HCT116 (cell line): ENCODE measurements around the gene CHFR. TPM values are rescaled to one million over a fixed set of nuclear protein-coding genes. Genes with fewer than 3 reads are reported as not detected.

Experiments
- ATAC-seq: fragments of 200-7000 bp; cut with Tn5 transposase; 2 replicates; pipeline ENCODE4 v1.9.1; 2020; ENCODE audit warnings: mild to moderate bottlenecking, moderate library complexity
- BruUV-seq: library from RNA; stranded (reverse); fragments of 400-500 nt; replicated peaks from 2 replicates; lab custom pipeline; 2021; lab: Mats Ljungman, UMichigan
- CTCF ChIA-PET: fragments of 300-600 bp; sonication (Branson Sonifier 250); formaldehyde crosslinking; loops from one replicate; lab custom pipeline; 2021; ENCODE audit warnings: antibody characterized with exemption; lab: Charles Lee
- POLR2A ChIA-PET: fragments of 300-600, 350-600 bp; sonication (Branson Sonifier 250); formaldehyde crosslinking; loops from one replicate; lab custom pipeline; 2021; ENCODE audit warnings: antibody characterized with exemption; lab: Charles Lee
- RAD21 ChIA-PET, 2 experiments: fragments of 300-600 bp; sonication (Branson Sonifier 250); formaldehyde crosslinking; loops; one replicate each; lab custom pipeline; 2023; ENCODE audit warnings: low total read pairs in 2 of 2; ENCODE audit not compliant: uncharacterized antibody in 2 of 2, unreplicated experiment in 2 of 2, low non-redundant PET in 1 of 2; lab: Charles Lee
- DNase-seq: peaks from one replicate; pipeline ENCODE4 v3.0.0-alpha.2; 2010; ENCODE audit warnings: low read depth, low spot score
- H2AFZ ChIP-seq: fragments of 200-600 bp; shearing (Covaris generic), sonication (generic); 2 replicates; pipeline ENCODE4 v1.6.1; 2017; ENCODE audit warnings: low read depth, mixed run types, mixed read lengths, antibody characterized with exemption, low read length; ENCODE audit not compliant: poor library complexity, severe bottlenecking
- H3K27ac ChIP-seq: 2 replicates; pipeline ENCODE4 v1.5.1; 2012; ENCODE audit warnings: low read depth, low read length
- H3K27me3 ChIP-seq: fragments of 200-600 bp; sonication (generic); 2 replicates; pipeline ENCODE4 v1.6.1; 2016; ENCODE audit warnings: mixed run types, low read length, mixed read lengths; ENCODE audit not compliant: insufficient read depth
- H3K36me3 ChIP-seq, 2 experiments: fragments of 200-500 bp in 1 of 2; fragments of 200-600 bp in 1 of 2; sonication (Bioruptor generic) in 1 of 2; sonication (generic) in 1 of 2; 2 replicates each; pipeline versions ENCODE4 v1.5.1 to v1.6.1; 2014 to 2016; ENCODE audit warnings: low read length in 2 of 2, inconsistent platforms in 1 of 2, mixed read lengths in 1 of 2, mixed run types in 1 of 2; ENCODE audit not compliant: insufficient read depth in 2 of 2, control insufficient read depth in 1 of 2
- H3K4me1 ChIP-seq, 2 experiments: fragments of 200-600 bp in 1 of 2; sonication (generic) in 1 of 2; 2 replicates each; pipeline versions ENCODE4 v1.5.1 to v1.6.1; 2012 to 2017; ENCODE audit warnings: low read length in 2 of 2, inconsistent platforms in 1 of 2, mild to moderate bottlenecking in 1 of 2, mixed read lengths in 1 of 2, mixed run types in 1 of 2, moderate library complexity in 1 of 2; ENCODE audit not compliant: insufficient read depth in 2 of 2, control insufficient read depth in 1 of 2
- H3K4me2 ChIP-seq: fragments of 200-600 bp; sonication (generic); 2 replicates; pipeline ENCODE4 v1.6.1; 2017; ENCODE audit warnings: mixed run types, low read length, mixed read lengths
- H3K4me3 ChIP-seq, 2 experiments: fragments of 200-600 bp in 1 of 2; sonication (generic) in 1 of 2; replicated peaks in 1 of 2; 2 replicates each; pipeline ENCODE4 v1.5.1; 2011 to 2016; ENCODE audit warnings: low read length in 2 of 2, control low read depth in 1 of 2, low read depth in 1 of 2, mild to moderate bottlenecking in 1 of 2, mixed read lengths in 1 of 2, mixed run types in 1 of 2
- H3K79me2 ChIP-seq: fragments of 200-600 bp; sonication (generic); 2 replicates; pipeline ENCODE4 v1.6.1; 2017; ENCODE audit warnings: mild to moderate bottlenecking, mixed run types, low read length, moderate library complexity, mixed read lengths; ENCODE audit not compliant: insufficient read depth
- H3K9ac ChIP-seq: fragments of 200-600 bp; sonication (generic); 2 replicates; pipeline ENCODE4 v1.6.1; 2016; ENCODE audit warnings: low read length, mixed read lengths
- H3K9me2 ChIP-seq: fragments of 200-600 bp; sonication (generic), shearing (Covaris generic); 2 replicates; pipeline ENCODE4 v1.6.1; 2017; ENCODE audit warnings: mixed run types, mild to moderate bottlenecking, moderate library complexity; ENCODE audit not compliant: insufficient read depth
- H3K9me3 ChIP-seq, 2 experiments: fragments of 200-500 bp in 1 of 2; fragments of 200-600 bp in 1 of 2; sonication (Bioruptor generic) in 1 of 2; sonication (generic) in 1 of 2; 2 replicates each; pipeline ENCODE4 v1.6.1; 2014 to 2017; ENCODE audit warnings: low read length in 2 of 2, mixed read lengths in 2 of 2, inconsistent platforms in 1 of 2, low read depth in 1 of 2, mild to moderate bottlenecking in 1 of 2, mixed run types in 1 of 2, moderate library complexity in 1 of 2; ENCODE audit not compliant: control insufficient read depth in 1 of 2, insufficient read depth in 1 of 2
- H4K20me1 ChIP-seq: fragments of 200-600 bp; sonication (generic), shearing (Covaris generic); 2 replicates; pipeline ENCODE4 v1.6.1; 2017; ENCODE audit warnings: mixed run types, mild to moderate bottlenecking, moderate library complexity; ENCODE audit not compliant: insufficient read depth
- ATF3 ChIP-seq: IDR thresholded peaks from 2 replicates; pipeline ENCODE4 v1.6.1; 2012
- CBX3 ChIP-seq: IDR thresholded peaks from 2 replicates; pipeline ENCODE4 v1.6.1; 2012; ENCODE audit warnings: low read depth
- CEBPB ChIP-seq: IDR thresholded peaks from 2 replicates; pipeline ENCODE4 v1.6.1; 2012; ENCODE audit warnings: low read depth
- CTCF ChIP-seq, 3 experiments: fragments of 200-600 bp in 1 of 3; sonication (generic) in 1 of 3; IDR thresholded peaks in 2 of 3; conservative IDR thresholded peaks in 1 of 3; 2 replicates each; pipeline ENCODE4 v1.5.1; 2012 to 2017; ENCODE audit warnings: low read depth in 2 of 3, low read length in 2 of 3, antibody characterized with exemption in 1 of 3, borderline replicate concordance in 1 of 3, control low read depth in 1 of 3, mild to moderate bottlenecking in 1 of 3, mixed read lengths in 1 of 3, mixed run types in 1 of 3, moderate library complexity in 1 of 3; ENCODE audit not compliant: insufficient read depth in 1 of 3
- EGR1 ChIP-seq: IDR thresholded peaks from 2 replicates; pipeline ENCODE4 v1.6.1; 2012; ENCODE audit warnings: low read depth
- ELF1 ChIP-seq: IDR thresholded peaks from 2 replicates; pipeline ENCODE4 v1.6.1; 2012; ENCODE audit warnings: low read depth, borderline replicate concordance
- EZH2 ChIP-seq: fragments of 200-600 bp; sonication (generic); IDR thresholded peaks from 2 replicates; pipeline ENCODE4 v1.6.1; 2017; ENCODE audit warnings: antibody characterized with exemption, mixed run types
- FOSL1 ChIP-seq: IDR thresholded peaks from 2 replicates; pipeline ENCODE4 v1.6.1; 2012; ENCODE audit warnings: low read depth
- MAX ChIP-seq: IDR thresholded peaks from 2 replicates; pipeline ENCODE4 v1.6.1; 2012
- POLR2A ChIP-seq: IDR thresholded peaks from 2 replicates; pipeline ENCODE4 v1.7.0; 2011; ENCODE audit warnings: borderline replicate concordance; ENCODE audit not compliant: insufficient read depth, insufficient read length; ENCODE audit errors: extremely low read depth
- POLR2AphosphoS5 ChIP-seq: IDR thresholded peaks from 2 replicates; pipeline ENCODE4 v1.6.1; 2011; ENCODE audit warnings: mild to moderate bottlenecking, low read depth, low read length, moderate library complexity
- REST ChIP-seq: IDR thresholded peaks from 2 replicates; pipeline ENCODE4 v1.6.1; 2012; ENCODE audit warnings: low read depth
- SIN3A ChIP-seq: IDR thresholded peaks from 2 replicates; pipeline ENCODE4 v1.6.1; 2012; ENCODE audit warnings: low read depth
- SP1 ChIP-seq: IDR thresholded peaks from 2 replicates; pipeline ENCODE4 v1.6.1; 2012; ENCODE audit warnings: low read depth
- TCF7L2 ChIP-seq: IDR thresholded peaks from 2 replicates; pipeline ENCODE4 v1.7.0; 2011; ENCODE audit warnings: borderline replicate concordance, inconsistent platforms; ENCODE audit not compliant: insufficient read depth, insufficient read length; ENCODE audit errors: extremely low read depth
- YY1 ChIP-seq: IDR thresholded peaks from 2 replicates; pipeline ENCODE4 v1.6.1; 2011; ENCODE audit warnings: low read length, low read depth, moderate library complexity, mild to moderate bottlenecking; ENCODE audit not compliant: insufficient replicate concordance; ENCODE audit errors: extremely low read depth
- ZBTB33 ChIP-seq: IDR thresholded peaks from 2 replicates; pipeline ENCODE4 v1.6.1; 2011; ENCODE audit warnings: mild to moderate bottlenecking, low read length, moderate library complexity; ENCODE audit not compliant: insufficient replicate concordance; ENCODE audit errors: extremely low read depth
- ZFX ChIP-seq: fragments of 450-650 bp; IDR thresholded peaks from 2 replicates; pipeline ENCODE4 v1.6.1; 2017
- ZNF274 ChIP-seq: fragments of 200-500 bp; sonication (Bioruptor generic); IDR thresholded peaks from 2 replicates; pipeline ENCODE4 v1.6.1; 2014; ENCODE audit warnings: mild to moderate bottlenecking, low read depth, low read length, inconsistent platforms
- intact Hi-C: fragments of 100-400 bp; cut with micrococcal nuclease; formaldehyde crosslinking; loops from 2 replicates; pipeline ENCODE4 v1.10.0; 2022
- total RNA-seq: library from RNA; stranded (reverse); gene quantifications from one replicate; pipeline ENCODE4 v1.2.1, GENCODE V29; 2021; ENCODE audit not compliant: unreplicated experiment

Gene CHFR
- total RNA-seq, 1 experiment from 2014 or later: 0.39 TPM

GRCh38 chr12:132852496-132852895 is 34.9 kb downstream of the CHFR start:
- H3K79me2 ChIP-seq: no peaks in the 10 kb centered on the region
- no peak for DNase-seq
- ChIA-PET CTCF (no interaction called here), RAD21 (no interaction called here)
- intact Hi-C loops: no loop called here
- BruUV-seq: no TSS peak
- no peak overlapping the region for H3K4me3 ChIP-seq
- no peak overlapping the region for H3K27ac ChIP-seq
- no peaks in the 10 kb centered on the region for H3K9me2 ChIP-seq
- no peaks in the 10 kb centered on the region; a peak in 1 of 4 replicates for H3K9me3 ChIP-seq
- TF ChIP-seq SIN3A: no peak
- no peak for TF ChIP-seq ELF1
- no peak for TF ChIP-seq ATF3
- no peak for TF ChIP-seq POLR2A
- no peak for TF ChIP-seq SP1
- no peak for TF ChIP-seq EZH2
- no peak for TF ChIP-seq EGR1
- TF ChIP-seq CBX3: no peak
- TF ChIP-seq REST: no peak
- TF ChIP-seq POLR2AphosphoS5: no peak
- no peak for TF ChIP-seq ZNF274
- no peak for TF ChIP-seq ZFX
- TF ChIP-seq CEBPB: no peak
- no peak for TF ChIP-seq FOSL1
- TF ChIP-seq MAX: no peak
- TF ChIP-seq CTCF (IDR thresholded peaks at IDR 0.05 in 2 of 3, conservative IDR thresholded peaks at IDR 0.05 in 1 of 3; ENCODE audit: borderline replicate concordance in 1 of 3, insufficient read depth in 1 of 3, low read depth in 2 of 3, low read length in 2 of 3): no peak
- no peak for TF ChIP-seq ZBTB33
- no peak for TF ChIP-seq YY1
- no peak for TF ChIP-seq TCF7L2
- TF ChIP-seq, all 23 proteins: peak for 0
- Histone ChIP-seq H2AFZ (no peak overlapping the region), H3K4me1 (no peaks in the 10 kb centered on the region), H3K36me3 (no peaks in the 10 kb centered on the region), H3K27me3 (no peaks in the 10 kb centered on the region), H3K9ac (no peak overlapping the region), H3K4me2 (no peak overlapping the region), H4K20me1 (no peaks in the 10 kb centered on the region)
- POLR2A ChIA-PET: no interaction called here
- ATAC-seq: no peak
